HepG2 (cell line): ENCODE measurements around the gene PTPRCAP. TPM values are rescaled to one million over a fixed set of nuclear protein-coding genes. Genes with fewer than 3 reads are reported as not detected.

Experiments
- GZF1 ChIP-seq: sonication (generic); formaldehyde crosslinking; IDR thresholded peaks from 2 replicates; pipeline ENCODE4 v1.5.1; 2020; ENCODE audit warnings: mild to moderate bottlenecking, missing genetic modification reagents
- HDAC2 ChIP-seq: sonication (generic); formaldehyde crosslinking; IDR thresholded peaks from 2 replicates; pipeline ENCODE4 v1.4.0; 2020; ENCODE audit warnings: missing genetic modification reagents
- HOXA7 ChIP-seq: sonication (generic); formaldehyde crosslinking; IDR thresholded peaks from 2 replicates; pipeline ENCODE4 v1.8.1; 2022; ENCODE audit warnings: mild to moderate bottlenecking, missing genetic modification reagents, moderate library complexity
- KAT2B ChIP-seq: fragments of 150-350 bp; IDR thresholded peaks from 2 replicates; pipeline ENCODE4 v1.6.1; 2014; ENCODE audit warnings: low read depth, low read length, borderline replicate concordance
- KAT8 ChIP-seq: IDR thresholded peaks from 2 replicates; pipeline ENCODE4 v1.6.1; 2016; ENCODE audit warnings: missing genetic modification reagents, missing compliant biosample characterization
- NFE2 ChIP-seq: sonication (generic); formaldehyde crosslinking; IDR thresholded peaks from 2 replicates; pipeline ENCODE4 v1.4.0; 2020; ENCODE audit warnings: missing genetic modification reagents
- TBP ChIP-seq: sonication (generic); formaldehyde crosslinking; IDR thresholded peaks from 2 replicates; pipeline ENCODE4 v1.5.0; 2020; ENCODE audit warnings: missing genetic modification reagents
- TGIF2 ChIP-seq: IDR thresholded peaks from 2 replicates; pipeline ENCODE4 v1.6.1; 2016; ENCODE audit warnings: control low read depth, missing compliant biosample characterization
- TSC22D2 ChIP-seq: sonication (generic); formaldehyde crosslinking; IDR thresholded peaks from 2 replicates; pipeline ENCODE4 v1.5.1; 2020; ENCODE audit warnings: missing genetic modification reagents, mild to moderate bottlenecking, borderline replicate concordance
- U2AF1 ChIP-seq: fragments of 200-400 bp; formaldehyde crosslinking; optimal IDR thresholded peaks from 2 replicates; pipeline ENCODE3; 2017; ENCODE audit warnings: mild to moderate bottlenecking, low read depth, low read length
- ZNF143 ChIP-seq: sonication (generic); formaldehyde crosslinking; IDR thresholded peaks from 2 replicates; pipeline ENCODE4 v1.4.0; 2020; ENCODE audit warnings: missing genetic modification reagents
- ZNF235 ChIP-seq: sonication (generic); formaldehyde crosslinking; IDR thresholded peaks from 2 replicates; pipeline ENCODE4 v1.8.1; 2023; ENCODE audit warnings: mild to moderate bottlenecking, missing genetic modification reagents, borderline replicate concordance
- ZNF292 ChIP-seq: sonication (generic); formaldehyde crosslinking; IDR thresholded peaks from 2 replicates; pipeline ENCODE4 v1.8.1; 2022; ENCODE audit warnings: mild to moderate bottlenecking, low read depth, missing genetic modification reagents, borderline replicate concordance
- ZNF777 ChIP-seq: sonication (generic); formaldehyde crosslinking; IDR thresholded peaks from 2 replicates; pipeline ENCODE4 v1.4.0; 2020; ENCODE audit warnings: missing genetic modification reagents
- polyA plus RNA-seq, 8 experiments: library from polyadenylated mRNA; depleted of rRNA in 3 of 8; stranded (reverse) in 7 of 8; unstranded in 1 of 8; fragments of >200 nt; fragmentation: Illumina TruSeq in 4 of 8; extraction: Trizol in 4 of 8; gene quantifications; 2 replicates each; pipeline versions ENCODE4 v1.2.1 to v1.2.3, GENCODE V29; 2011 to 2016; ENCODE audit warnings: low read depth in 4 of 8, missing spikeins in 1 of 8, mixed read lengths in 1 of 8; ENCODE audit not compliant: insufficient read depth in 1 of 8
- total RNA-seq, 5 experiments: library from RNA; depleted of rRNA; stranded (reverse); fragments of >200 nt; fragmentation: Illumina TruSeq; extraction: Trizol; gene quantifications; 2 replicates each; pipeline ENCODE4 v1.2.3, GENCODE V29; 2016; ENCODE audit warnings: low read depth in 1 of 5
- TF ChIP-seq, protein P1 (sequence below): IDR thresholded peaks from 2 replicates; pipeline ENCODE4 v1.6.1; 2016; ENCODE audit warnings: low read depth, missing genetic modification reagents, missing compliant biosample characterization
- TF ChIP-seq, protein P2 (sequence below): sonication (generic); formaldehyde crosslinking; conservative IDR thresholded peaks from 2 replicates; pipeline ENCODE4 v1.4.0; 2020; ENCODE audit warnings: missing genetic modification reagents
- TF ChIP-seq, protein P3 (sequence below): IDR thresholded peaks from 2 replicates; pipeline ENCODE4 v1.6.1; 2018; ENCODE audit warnings: missing genetic modification reagents, mild to moderate bottlenecking, missing compliant biosample characterization
- TF ChIP-seq, protein P4 (sequence below): sonication (generic); formaldehyde crosslinking; IDR thresholded peaks from 2 replicates; pipeline ENCODE4 v1.8.1; 2023; ENCODE audit warnings: missing genetic modification reagents, inconsistent platforms, borderline replicate concordance

Gene PTPRCAP
- total and polyA plus RNA-seq, 2 of the 13 experiments (the other 11 are each of a cell fraction or from before 2014, with no cell fraction given) = 0.60 to 0.70 TPM

DNA sequence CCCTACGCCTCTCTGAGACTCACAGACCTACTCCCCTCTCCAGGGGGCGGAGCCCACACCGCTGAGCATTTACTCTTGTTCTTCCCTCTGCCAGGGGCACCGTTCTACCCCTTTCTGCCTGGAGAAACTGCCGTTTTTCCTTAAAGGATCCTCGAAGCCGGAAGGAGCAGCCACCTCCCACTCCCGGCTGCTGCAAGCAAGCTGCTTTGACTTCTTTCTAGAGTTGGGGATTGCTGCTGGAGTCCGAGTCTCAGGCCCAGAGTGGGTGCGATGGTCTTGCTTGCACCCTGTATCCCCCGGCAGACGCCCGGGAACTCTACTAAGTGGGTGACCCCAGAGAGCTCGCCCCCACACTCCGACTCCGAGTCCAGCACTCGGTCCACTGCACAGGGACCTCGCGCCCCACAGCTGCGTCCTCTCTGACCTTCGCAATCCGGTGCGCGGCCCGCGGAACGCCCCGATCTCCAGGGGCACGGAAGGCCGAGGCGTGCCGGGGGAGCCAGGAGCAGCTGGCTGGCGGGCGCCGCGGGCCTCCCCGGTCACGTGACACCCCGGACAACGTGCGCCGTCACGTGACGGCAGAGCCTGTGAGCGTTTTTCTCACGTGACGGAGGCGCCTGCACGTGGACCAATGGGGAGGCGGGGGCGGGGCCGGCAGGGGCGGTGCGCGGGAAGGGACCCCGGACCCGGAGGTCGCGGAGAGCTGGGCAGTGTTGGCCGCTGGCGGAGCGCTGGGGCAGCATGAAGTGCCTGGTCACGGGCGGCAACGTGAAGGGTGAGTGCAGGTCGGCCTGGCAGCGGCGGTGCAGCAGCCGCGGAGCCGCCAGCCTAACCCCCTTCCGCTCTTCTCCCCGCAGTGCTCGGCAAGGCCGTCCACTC is 45.9 kb downstream of the PTPRCAP start, which contains the start of gene RAD9A (continued):
- TF ChIP-seq, protein P1, sequence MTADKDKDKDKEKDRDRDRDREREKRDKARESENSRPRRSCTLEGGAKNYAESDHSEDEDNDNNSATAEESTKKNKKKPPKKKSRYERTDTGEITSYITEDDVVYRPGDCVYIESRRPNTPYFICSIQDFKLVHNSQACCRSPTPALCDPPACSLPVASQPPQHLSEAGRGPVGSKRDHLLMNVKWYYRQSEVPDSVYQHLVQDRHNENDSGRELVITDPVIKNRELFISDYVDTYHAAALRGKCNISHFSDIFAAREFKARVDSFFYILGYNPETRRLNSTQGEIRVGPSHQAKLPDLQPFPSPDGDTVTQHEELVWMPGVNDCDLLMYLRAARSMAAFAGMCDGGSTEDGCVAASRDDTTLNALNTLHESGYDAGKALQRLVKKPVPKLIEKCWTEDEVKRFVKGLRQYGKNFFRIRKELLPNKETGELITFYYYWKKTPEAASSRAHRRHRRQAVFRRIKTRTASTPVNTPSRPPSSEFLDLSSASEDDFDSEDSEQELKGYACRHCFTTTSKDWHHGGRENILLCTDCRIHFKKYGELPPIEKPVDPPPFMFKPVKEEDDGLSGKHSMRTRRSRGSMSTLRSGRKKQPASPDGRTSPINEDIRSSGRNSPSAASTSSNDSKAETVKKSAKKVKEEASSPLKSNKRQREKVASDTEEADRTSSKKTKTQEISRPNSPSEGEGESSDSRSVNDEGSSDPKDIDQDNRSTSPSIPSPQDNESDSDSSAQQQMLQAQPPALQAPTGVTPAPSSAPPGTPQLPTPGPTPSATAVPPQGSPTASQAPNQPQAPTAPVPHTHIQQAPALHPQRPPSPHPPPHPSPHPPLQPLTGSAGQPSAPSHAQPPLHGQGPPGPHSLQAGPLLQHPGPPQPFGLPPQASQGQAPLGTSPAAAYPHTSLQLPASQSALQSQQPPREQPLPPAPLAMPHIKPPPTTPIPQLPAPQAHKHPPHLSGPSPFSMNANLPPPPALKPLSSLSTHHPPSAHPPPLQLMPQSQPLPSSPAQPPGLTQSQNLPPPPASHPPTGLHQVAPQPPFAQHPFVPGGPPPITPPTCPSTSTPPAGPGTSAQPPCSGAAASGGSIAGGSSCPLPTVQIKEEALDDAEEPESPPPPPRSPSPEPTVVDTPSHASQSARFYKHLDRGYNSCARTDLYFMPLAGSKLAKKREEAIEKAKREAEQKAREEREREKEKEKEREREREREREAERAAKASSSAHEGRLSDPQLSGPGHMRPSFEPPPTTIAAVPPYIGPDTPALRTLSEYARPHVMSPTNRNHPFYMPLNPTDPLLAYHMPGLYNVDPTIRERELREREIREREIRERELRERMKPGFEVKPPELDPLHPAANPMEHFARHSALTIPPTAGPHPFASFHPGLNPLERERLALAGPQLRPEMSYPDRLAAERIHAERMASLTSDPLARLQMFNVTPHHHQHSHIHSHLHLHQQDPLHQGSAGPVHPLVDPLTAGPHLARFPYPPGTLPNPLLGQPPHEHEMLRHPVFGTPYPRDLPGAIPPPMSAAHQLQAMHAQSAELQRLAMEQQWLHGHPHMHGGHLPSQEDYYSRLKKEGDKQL (CRISPR knock-in tag) = no peak
- peak; percentile 38; the same call in 1 of the 2 replicates for TF ChIP-seq ZNF292 (CRISPR knock-in tag)
- no peak for TF ChIP-seq KAT2B
- no peak for TF ChIP-seq U2AF1
- TF ChIP-seq HDAC2 (CRISPR knock-in tag) = peak; percentile 90
- TF ChIP-seq, protein P2, sequence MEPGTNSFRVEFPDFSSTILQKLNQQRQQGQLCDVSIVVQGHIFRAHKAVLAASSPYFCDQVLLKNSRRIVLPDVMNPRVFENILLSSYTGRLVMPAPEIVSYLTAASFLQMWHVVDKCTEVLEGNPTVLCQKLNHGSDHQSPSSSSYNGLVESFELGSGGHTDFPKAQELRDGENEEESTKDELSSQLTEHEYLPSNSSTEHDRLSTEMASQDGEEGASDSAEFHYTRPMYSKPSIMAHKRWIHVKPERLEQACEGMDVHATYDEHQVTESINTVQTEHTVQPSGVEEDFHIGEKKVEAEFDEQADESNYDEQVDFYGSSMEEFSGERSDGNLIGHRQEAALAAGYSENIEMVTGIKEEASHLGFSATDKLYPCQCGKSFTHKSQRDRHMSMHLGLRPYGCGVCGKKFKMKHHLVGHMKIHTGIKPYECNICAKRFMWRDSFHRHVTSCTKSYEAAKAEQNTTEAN = no peak; the same call in 1 of the 2 replicates
- TF ChIP-seq, protein P3, sequence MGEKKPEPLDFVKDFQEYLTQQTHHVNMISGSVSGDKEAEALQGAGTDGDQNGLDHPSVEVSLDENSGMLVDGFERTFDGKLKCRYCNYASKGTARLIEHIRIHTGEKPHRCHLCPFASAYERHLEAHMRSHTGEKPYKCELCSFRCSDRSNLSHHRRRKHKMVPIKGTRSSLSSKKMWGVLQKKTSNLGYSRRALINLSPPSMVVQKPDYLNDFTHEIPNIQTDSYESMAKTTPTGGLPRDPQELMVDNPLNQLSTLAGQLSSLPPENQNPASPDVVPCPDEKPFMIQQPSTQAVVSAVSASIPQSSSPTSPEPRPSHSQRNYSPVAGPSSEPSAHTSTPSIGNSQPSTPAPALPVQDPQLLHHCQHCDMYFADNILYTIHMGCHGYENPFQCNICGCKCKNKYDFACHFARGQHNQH (CRISPR knock-in tag) = peak; percentile 73
- peak; percentile 97 for TF ChIP-seq TGIF2 (CRISPR knock-in tag)
- peak; percentile 33; the same call in 1 of the 2 replicates for TF ChIP-seq GZF1 (CRISPR knock-in tag)
- TF ChIP-seq TSC22D2 (CRISPR knock-in tag) = peak; percentile 59; the same call in 1 of the 2 replicates
- no peak for TF ChIP-seq ZNF777 (CRISPR knock-in tag)
- no peak for TF ChIP-seq TBP (CRISPR knock-in tag)
- TF ChIP-seq KAT8 (CRISPR knock-in tag) = peak; percentile 96
- no peak for TF ChIP-seq NFE2 (CRISPR knock-in tag)
- TF ChIP-seq, protein P4, sequence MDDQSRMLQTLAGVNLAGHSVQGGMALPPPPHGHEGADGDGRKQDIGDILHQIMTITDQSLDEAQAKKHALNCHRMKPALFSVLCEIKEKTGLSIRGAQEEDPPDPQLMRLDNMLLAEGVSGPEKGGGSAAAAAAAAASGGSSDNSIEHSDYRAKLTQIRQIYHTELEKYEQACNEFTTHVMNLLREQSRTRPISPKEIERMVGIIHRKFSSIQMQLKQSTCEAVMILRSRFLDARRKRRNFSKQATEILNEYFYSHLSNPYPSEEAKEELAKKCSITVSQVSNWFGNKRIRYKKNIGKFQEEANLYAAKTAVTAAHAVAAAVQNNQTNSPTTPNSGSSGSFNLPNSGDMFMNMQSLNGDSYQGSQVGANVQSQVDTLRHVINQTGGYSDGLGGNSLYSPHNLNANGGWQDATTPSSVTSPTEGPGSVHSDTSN (CRISPR knock-in tag) = no peak; the same call in 1 of the 2 replicates
- TF ChIP-seq ZNF235 (CRISPR knock-in tag) = peak; percentile 89; the same call in 1 of the 2 replicates
- peak; percentile 71; the same call in 1 of the 2 replicates for TF ChIP-seq HOXA7 (CRISPR knock-in tag)
- TF ChIP-seq ZNF143 (CRISPR knock-in tag) = peak; percentile 50
